Measurements from ENCODE around the gene POLR2A. TPM values are rescaled to one million over a fixed set of nuclear protein-coding genes. Genes with fewer than 3 reads are reported as not detected.
A peak's percentile ranks its signal among the peaks of the same experiment; 100 is the strongest.

The POLR2A gene
- total and polyA plus RNA-seq, 8 donors, result 90.8 to 118 (median 109) TPM

DNA sequence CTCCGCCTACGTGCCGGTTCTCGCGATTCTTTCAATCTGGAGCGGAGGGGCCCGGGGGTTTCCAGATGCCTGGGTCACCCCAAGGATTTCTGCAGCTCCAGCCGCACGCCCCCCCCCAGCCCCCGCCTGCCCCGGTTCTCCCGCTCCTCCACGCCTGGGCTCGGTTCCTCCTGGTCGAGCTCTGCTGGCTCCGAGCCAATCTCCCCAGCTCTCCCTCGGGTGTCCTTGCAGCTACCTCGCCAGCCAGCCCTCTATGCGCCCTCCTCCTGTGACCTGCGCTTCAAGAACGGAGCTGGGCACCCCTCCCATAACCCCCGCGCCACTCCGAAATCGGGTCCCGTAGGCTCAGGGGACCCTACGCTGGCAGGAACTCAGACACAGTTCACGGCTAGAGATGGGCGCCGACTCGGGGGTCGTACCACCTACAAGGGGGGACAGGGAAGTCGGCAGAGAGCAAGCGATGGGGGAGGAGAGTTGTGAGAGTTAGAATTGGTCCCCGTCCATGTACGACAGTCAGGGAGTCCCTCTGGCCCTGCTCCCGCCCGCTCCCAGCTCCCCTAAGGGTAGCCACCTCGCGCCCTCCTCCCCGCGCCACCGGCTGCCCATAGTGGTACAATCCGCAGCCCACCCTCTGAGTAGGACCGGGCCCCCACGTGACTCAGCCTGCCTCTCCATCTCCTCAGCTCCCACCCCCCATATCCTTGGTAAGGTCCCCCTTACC, 43.9 kb upstream of the POLR2A start:
- H3K4me1 ChIP-seq, result peaks cover 32 to 62% of the 10 kb centered on the region in 2 donors
- H3K27ac ChIP-seq, result no peak overlapping the region
- DNase-seq, result peak in 3 of 4 donors; percentile 31 to 84 (median 55)

DNA sequence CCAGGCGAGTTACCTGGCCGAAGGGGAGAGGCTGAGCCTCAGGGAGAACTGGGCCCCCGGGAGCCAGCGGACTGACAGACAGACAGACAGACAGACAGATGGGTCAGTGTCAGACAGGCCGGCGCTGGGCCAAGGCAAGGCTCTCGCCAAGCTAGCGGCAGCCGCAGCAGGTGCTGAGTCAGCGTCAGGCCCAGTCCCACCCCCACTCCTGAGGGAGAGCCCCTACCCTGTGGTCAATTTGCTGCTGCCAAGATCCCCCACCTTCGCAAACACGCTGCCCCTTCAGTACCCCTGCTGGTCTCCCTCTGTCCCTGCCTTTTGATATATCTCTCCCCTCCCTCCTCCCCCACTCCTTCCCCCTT, 43.4 kb upstream of the POLR2A start:
- no peak overlapping the region for H3K4me3 ChIP-seq
- DNase-seq, result peak in 2 of 4 donors; percentile 58 to 83
- no peaks in the 10 kb centered on the region for H3K9me3 ChIP-seq
- TF ChIP-seq, protein P1, sequence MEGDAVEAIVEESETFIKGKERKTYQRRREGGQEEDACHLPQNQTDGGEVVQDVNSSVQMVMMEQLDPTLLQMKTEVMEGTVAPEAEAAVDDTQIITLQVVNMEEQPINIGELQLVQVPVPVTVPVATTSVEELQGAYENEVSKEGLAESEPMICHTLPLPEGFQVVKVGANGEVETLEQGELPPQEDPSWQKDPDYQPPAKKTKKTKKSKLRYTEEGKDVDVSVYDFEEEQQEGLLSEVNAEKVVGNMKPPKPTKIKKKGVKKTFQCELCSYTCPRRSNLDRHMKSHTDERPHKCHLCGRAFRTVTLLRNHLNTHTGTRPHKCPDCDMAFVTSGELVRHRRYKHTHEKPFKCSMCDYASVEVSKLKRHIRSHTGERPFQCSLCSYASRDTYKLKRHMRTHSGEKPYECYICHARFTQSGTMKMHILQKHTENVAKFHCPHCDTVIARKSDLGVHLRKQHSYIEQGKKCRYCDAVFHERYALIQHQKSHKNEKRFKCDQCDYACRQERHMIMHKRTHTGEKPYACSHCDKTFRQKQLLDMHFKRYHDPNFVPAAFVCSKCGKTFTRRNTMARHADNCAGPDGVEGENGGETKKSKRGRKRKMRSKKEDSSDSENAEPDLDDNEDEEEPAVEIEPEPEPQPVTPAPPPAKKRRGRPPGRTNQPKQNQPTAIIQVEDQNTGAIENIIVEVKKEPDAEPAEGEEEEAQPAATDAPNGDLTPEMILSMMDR (IDR thresholded peaks at IDR 0.05), result no peak
- no peak overlapping the region for H3K27ac ChIP-seq
- intact Hi-C loops (cut with DNase I), result no loop called here
- H3K27me3 ChIP-seq, result peaks cover 17 to 67% of the 10 kb centered on the region in 2 donors
- ATAC-seq, result no peak
- H3K4me1 ChIP-seq, result peaks cover 32 to 63% of the 10 kb centered on the region in 2 donors
- H3K36me3 ChIP-seq, result no peaks in the 10 kb centered on the region

More for the DNA sequence above, 43.9 kb upstream of the POLR2A start:
- ATAC-seq, result no peak
- intact Hi-C loops (cut with DNase I), result no loop called here
- Histone ChIP-seq H3K27me3 (peaks cover 17 to 61% of the 10 kb centered on the region in 2 donors), H3K9me3 (no peaks in the 10 kb centered on the region), H3K4me3 (peak overlapping the region; percentile 14 to 21), H3K36me3 (no peaks in the 10 kb centered on the region)
- TF ChIP-seq, protein P1 (IDR thresholded peaks at IDR 0.05), result no peak

DNA sequence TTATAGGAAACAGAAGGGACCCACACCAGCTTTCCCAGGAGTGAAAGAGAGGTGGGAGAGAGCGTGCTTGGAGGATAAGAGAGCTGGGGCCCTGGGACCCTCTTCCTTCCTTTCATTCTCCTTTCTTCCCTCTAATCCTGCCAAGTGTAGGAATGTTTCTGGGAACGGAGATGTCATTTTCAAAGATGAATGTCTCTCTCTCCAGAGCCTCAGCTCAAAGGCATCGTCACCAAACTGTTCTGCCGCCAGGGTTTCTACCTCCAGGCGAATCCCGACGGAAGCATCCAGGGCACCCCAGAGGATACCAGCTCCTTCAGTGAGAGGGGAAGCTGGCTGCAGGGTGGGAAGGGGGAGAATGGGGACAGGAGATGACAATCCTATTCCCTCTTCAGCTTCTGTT, 42.9 kb upstream of the POLR2A start:
- TF ChIP-seq, protein P1 (IDR thresholded peaks at IDR 0.05), result no peak
- H3K27ac ChIP-seq, result no peak overlapping the region
- H3K4me1 ChIP-seq, result peaks cover 30 to 60% of the 10 kb centered on the region in 2 donors
- no peaks in the 10 kb centered on the region for H3K36me3 ChIP-seq
- H3K27me3 ChIP-seq, result peaks cover 17 to 70% of the 10 kb centered on the region in 2 donors
- H3K9me3 ChIP-seq, result no peaks in the 10 kb centered on the region
- intact Hi-C loops (cut with DNase I), result no loop called here
- ATAC-seq, result no peak
- no peak for DNase-seq
- H3K4me3 ChIP-seq, result no peak overlapping the region

DNA sequence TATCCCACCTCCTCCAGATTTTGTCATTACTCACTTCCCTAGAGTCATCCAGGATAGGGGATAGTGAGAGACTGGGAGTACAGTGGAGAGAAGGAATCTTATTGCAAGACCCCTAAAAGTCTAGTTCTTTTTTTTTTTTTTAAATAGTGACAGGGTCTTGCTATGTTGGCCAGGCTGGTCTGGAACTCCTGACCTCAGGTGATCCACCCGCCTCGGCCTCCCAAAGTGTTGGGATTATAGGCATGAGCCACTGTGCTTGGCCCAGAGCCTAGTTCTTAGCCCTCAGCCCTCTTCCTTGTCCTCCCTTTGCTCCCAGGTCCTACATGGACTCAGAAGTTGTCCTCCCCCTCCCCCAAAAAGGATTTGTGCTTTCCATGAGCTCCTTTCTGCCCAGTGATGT, 42.0 kb upstream of the POLR2A start:
- TF ChIP-seq, protein P1 (IDR thresholded peaks at IDR 0.05), result no peak
- DNase-seq, result no peak
- Histone ChIP-seq H3K27me3 (peaks cover 25 to 79% of the 10 kb centered on the region in 2 donors), H3K4me3 (no peak overlapping the region), H3K9me3 (no peaks in the 10 kb centered on the region), H3K27ac (no peak overlapping the region), H3K4me1 (peaks cover 23 to 55% of the 10 kb centered on the region in 2 donors), H3K36me3 (no peaks in the 10 kb centered on the region)
- intact Hi-C loops (cut with DNase I), result no loop called here
- ATAC-seq, result no peak

DNA sequence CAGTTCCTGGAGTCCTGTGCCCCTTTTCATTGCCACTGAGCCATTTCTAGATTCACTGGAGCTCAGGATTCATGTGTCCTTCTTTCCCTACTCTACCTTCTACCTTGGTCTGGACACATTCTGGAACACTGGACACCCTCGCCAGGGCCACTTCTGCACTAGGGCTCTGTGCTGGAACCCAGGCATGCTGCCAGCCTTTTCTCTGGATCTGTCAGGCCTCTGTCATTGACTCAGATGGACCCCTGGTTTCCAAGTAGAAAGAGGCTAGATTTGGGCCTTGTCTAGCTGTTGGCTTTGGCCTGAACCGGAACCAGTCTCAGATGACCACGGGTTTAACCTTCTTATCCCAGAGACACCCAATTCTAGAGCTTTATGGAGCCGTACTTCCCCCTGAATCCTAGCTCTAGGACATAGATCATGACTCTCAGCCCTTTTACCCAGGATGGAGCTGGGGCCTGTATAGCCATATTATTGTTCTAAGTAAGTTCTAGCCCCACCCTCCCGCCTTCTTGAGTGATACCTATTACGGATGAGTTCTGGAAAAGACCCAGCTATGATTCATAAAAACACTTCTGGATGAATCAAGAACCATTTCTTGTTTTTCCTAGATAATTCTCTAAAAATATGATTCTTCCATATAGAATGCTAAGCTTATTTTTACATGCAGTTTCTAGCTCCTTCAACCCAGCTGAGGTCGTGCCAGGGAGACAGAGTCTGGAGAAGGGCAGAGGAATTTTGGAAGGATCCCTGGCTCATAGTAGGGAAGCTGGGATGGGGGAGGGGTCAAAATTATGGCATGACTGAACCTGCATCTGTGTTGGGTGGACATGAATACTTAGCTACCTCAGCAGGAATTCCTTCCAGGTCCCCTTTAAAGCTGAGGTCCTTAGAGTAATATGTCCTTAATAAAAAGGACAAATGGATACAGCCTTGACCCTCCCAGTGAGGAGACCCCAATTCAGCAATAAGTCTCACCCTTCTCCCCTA, 40.4 kb upstream of the POLR2A start:
- intact Hi-C loops (cut with DNase I), result no loop called here
- Histone ChIP-seq H3K36me3 (no peaks in the 10 kb centered on the region), H3K4me3 (no peak overlapping the region), H3K4me1 (peaks cover 17 to 38% of the 10 kb centered on the region in 2 donors), H3K9me3 (no peaks in the 10 kb centered on the region), H3K27ac (no peak overlapping the region), H3K27me3 (peaks cover 25 to 87% of the 10 kb centered on the region in 2 donors)
- TF ChIP-seq, protein P1 (IDR thresholded peaks at IDR 0.05), result no peak
- DNase-seq, result no peak
- no peak for ATAC-seq
